ENCODE measurements around the gene SLC10A7. TPM values are rescaled to one million over a fixed set of nuclear protein-coding genes. Genes with fewer than 3 reads are reported as not detected.

Gene SLC10A7
- total RNA-seq, 1 experiment from 2014 or later = 37.1 TPM

GRCh38 chr4:146534178-146534577 lies 12.4 kb upstream of the SLC10A7 start:
- no peak overlapping the region for H3K4me3 ChIP-seq (ENCODE audit: low read depth, low read length, poor library complexity, severe bottlenecking)
- H3K27me3 ChIP-seq (replicated peaks; ENCODE audit: insufficient read depth, low read depth, low read length, poor library complexity) = no peaks in the 10 kb centered on the region
- intact Hi-C loops (cut with micrococcal nuclease; ENCODE audit: unreplicated experiment) = no loop called here
- DNase-seq (ENCODE audit: low spot score) = no peak
- H3K36me3 ChIP-seq (ENCODE audit: insufficient read depth, low read length, poor library complexity, severe bottlenecking) = no peaks in the 10 kb centered on the region
- CTCF ChIA-PET = no interaction called here
- H3K27ac ChIP-seq (ENCODE audit: low read depth, low read length, poor library complexity, severe bottlenecking) = no peak overlapping the region
- POLR2A ChIA-PET (ENCODE audit: low non-redundant PET) = no interaction called here
- no peak for TF ChIP-seq CTCF (conservative IDR thresholded peaks at IDR 0.05; ENCODE audit: low read depth, low read length)
- no peak for TF ChIP-seq EZH2 (IDR thresholded peaks at IDR 0.05; ENCODE audit: borderline replicate concordance, low read depth, low read length, poor library complexity, severe bottlenecking)
- no TSS peak for BruUV-seq (replicated peaks)
- no peaks in the 10 kb centered on the region for H3K4me1 ChIP-seq (ENCODE audit: insufficient read depth, low read length, poor library complexity, severe bottlenecking)
- H3K9me3 ChIP-seq (ENCODE audit: low read depth, low read length, poor library complexity, severe bottlenecking) = peaks cover 9% of the 10 kb centered on the region

GRCh38 chr4:146525754-146526153 lies 4.0 kb upstream of the SLC10A7 start:
- intact Hi-C loops (cut with micrococcal nuclease; ENCODE audit: unreplicated experiment) = loop anchor here (10.0 kb wide), 2 partner anchors 181 to 389 kb away; no protein-coding TSS in a partner anchor
- Histone ChIP-seq H3K36me3 (ENCODE audit: insufficient read depth, low read length, poor library complexity, severe bottlenecking) (no peaks in the 10 kb centered on the region), H3K4me3 (ENCODE audit: low read depth, low read length, poor library complexity, severe bottlenecking) (no peak overlapping the region), H3K27ac (ENCODE audit: low read depth, low read length, poor library complexity, severe bottlenecking) (no peak overlapping the region), H3K4me1 (ENCODE audit: insufficient read depth, low read length, poor library complexity, severe bottlenecking) (peaks cover 14% of the 10 kb centered on the region), H3K9me3 (ENCODE audit: low read depth, low read length, poor library complexity, severe bottlenecking) (no peaks in the 10 kb centered on the region), H3K27me3 (replicated peaks; ENCODE audit: insufficient read depth, low read depth, low read length, poor library complexity) (no peaks in the 10 kb centered on the region)
- TF ChIP-seq EZH2 (IDR thresholded peaks at IDR 0.05; ENCODE audit: borderline replicate concordance, low read depth, low read length, poor library complexity, severe bottlenecking) (no peak), CTCF (conservative IDR thresholded peaks at IDR 0.05; ENCODE audit: low read depth, low read length) (no peak)
- CTCF ChIA-PET = no interaction called here
- BruUV-seq (replicated peaks) = no TSS peak
- DNase-seq (ENCODE audit: low spot score) = no peak
- POLR2A ChIA-PET (ENCODE audit: low non-redundant PET) = no interaction called here

- intact Hi-C loops (cut with micrococcal nuclease; ENCODE audit: unreplicated experiment) = loop anchor here (5.0 to 10.0 kb wide), 3 partner anchors 113 to 390 kb away; partner anchors contain the start of gene POU4F2
- CTCF ChIA-PET = no interaction called here
- H3K4me1 ChIP-seq (ENCODE audit: insufficient read depth, low read length, poor library complexity, severe bottlenecking) = peaks cover 14% of the 10 kb centered on the region
- BruUV-seq (replicated peaks) = no TSS peak
- H3K4me3 ChIP-seq (ENCODE audit: low read depth, low read length, poor library complexity, severe bottlenecking) = no peak overlapping the region
- H3K27me3 ChIP-seq (replicated peaks; ENCODE audit: insufficient read depth, low read depth, low read length, poor library complexity) = no peaks in the 10 kb centered on the region
- no peaks in the 10 kb centered on the region for H3K36me3 ChIP-seq (ENCODE audit: insufficient read depth, low read length, poor library complexity, severe bottlenecking)
- no peak for TF ChIP-seq EZH2 (IDR thresholded peaks at IDR 0.05; ENCODE audit: borderline replicate concordance, low read depth, low read length, poor library complexity, severe bottlenecking)
- TF ChIP-seq CTCF (conservative IDR thresholded peaks at IDR 0.05; ENCODE audit: low read depth, low read length) = no peak
- no peaks in the 10 kb centered on the region for H3K9me3 ChIP-seq (ENCODE audit: low read depth, low read length, poor library complexity, severe bottlenecking)
- POLR2A ChIA-PET (ENCODE audit: low non-redundant PET) = no interaction called here
- no peak for DNase-seq (ENCODE audit: low spot score)
- H3K27ac ChIP-seq (ENCODE audit: low read depth, low read length, poor library complexity, severe bottlenecking) = no peak overlapping the region
Observed at GRCh38 chr4:146524663-146525062, 2.9 kb upstream of the SLC10A7 start.
